Activated CD4-positive, alpha-beta T cell treated with anti-CD3 and anti-CD28 coated beads for 48 hours (primary cell): ENCODE data around the gene PRLR.
A peak's percentile ranks its signal among the peaks of the same experiment; 100 is the strongest.
"Not testable (repeated sequence)": the region's sequence is repeated elsewhere in the genome, so short reads cannot be mapped to it uniquely, and the experiment has no call there.

Source experiments
- DNase-seq: peaks from one replicate; pipeline ENCODE4 v3.0.0-alpha.2; 2020

Gene PRLR

DNA sequence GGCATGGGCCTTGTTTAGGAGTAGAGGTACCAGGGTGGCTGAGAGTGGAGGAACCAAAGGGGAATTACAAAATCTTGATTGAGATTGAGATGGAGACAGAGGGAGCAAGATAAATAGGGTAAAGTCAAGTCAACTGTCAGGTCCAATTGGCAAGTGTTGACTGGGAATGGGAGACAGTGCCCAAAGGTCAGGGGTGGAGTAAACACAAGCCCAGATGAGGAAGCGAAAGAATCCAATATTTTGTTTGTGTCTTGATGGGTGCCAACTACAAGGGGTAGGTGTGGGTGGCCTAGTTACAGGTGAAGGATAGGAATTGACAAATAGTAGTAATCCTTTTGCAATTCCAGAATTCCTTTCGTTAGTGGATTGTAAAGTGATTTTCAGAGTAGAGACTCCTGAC is 107.5 kb downstream of the PRLR start:
- no peak for DNase-seq

DNA sequence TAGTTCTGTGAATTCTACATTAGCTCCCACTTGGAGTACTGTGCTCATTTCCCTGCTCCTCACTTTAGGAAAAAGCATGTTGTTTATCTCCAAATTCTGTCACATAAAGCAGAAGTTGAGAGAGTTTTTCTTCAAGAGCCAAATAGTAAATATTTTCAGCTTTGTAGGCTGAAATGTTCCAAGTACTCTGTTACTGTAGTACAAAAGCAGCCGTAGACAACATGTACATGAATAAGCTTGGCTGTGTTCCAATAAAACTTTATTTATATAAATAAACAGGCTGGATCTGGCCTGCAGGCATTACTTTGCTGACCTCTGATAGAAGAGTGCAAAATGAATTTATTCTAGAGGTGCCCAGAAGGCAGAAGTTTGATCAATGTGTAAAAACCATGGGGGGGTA is 109.6 kb downstream of the PRLR start:
- DNase-seq: no peak

DNA sequence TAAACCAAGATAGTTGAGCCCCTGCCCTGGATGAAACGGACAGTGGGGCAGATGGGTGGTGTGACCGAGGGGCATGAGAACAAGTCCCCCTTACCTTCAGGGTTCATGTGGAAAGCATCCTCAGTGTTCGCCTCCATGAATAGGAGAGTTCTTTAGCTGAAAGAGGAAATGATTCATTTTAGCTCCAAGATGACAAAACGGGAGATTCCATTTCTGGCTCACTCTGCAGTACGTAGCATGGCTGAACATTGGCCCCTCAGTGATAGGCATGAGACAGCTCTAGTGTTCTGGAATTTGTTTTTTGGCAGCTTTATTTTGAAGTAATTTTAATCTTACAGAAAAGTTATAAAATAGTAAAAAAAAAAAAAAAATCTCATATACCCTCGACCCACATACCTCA is 112.3 kb downstream of the PRLR start:
- no peak for DNase-seq

DNA sequence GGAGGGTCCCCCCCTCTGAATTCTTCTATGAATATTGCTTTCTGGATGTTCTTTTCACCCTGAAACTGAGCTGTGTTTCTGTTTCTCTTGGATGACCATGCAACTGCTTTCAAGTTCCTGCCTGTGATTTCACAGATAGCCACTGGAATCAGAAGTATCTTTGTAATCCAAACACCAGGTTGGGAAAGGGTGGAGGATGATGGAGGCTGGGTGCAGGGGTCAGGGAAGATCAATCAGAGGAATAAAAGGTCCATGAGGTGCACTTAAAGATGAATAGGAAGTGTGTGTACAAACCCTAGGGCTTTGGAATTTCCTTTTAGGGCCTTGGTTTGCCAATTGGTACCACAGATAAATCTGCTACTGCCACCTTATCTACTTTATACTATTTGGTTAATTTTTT is 114.4 kb downstream of the PRLR start:
- no peak for DNase-seq

DNA sequence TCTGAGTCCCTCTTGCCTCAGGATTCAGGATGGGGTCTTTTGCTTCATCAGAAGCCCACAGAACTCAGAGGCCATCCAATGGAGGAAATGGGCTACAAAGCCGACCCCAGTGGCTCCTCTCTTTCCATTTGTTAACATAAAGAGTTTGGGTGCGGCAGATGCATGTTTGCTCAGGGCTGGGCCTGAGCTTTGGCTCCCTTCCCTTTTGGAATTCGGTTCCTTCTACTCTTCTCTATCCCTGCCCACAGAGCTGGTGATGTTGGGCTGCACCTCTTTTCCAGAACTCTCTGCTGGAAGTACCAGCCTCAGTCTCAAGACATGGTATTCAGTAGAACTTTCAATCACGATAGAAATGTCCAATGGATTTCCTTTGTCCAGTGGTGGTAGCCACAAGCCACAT is 115.6 kb downstream of the PRLR start:
- DNase-seq: no peak

DNA sequence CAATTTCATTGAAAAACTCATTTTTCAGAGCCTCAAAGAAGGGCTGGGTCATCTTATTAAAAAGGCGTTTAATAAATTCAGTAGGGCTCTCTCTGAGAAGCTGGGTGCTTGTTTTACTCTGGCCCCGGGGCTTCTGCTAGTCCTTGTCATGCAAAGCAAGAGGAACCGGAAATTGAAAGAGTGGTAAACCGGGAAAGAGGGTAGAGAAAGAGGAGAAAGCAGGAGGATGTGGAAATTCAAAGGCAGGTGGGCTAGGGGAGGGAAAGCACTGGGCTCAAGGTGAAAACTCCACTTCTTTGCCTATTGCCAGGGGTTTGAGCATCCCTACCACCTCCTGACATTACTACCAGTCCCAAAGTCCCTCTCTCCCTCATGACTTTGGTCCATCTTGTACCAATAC is 118.0 kb downstream of the PRLR start:
- DNase-seq: no peak

DNA sequence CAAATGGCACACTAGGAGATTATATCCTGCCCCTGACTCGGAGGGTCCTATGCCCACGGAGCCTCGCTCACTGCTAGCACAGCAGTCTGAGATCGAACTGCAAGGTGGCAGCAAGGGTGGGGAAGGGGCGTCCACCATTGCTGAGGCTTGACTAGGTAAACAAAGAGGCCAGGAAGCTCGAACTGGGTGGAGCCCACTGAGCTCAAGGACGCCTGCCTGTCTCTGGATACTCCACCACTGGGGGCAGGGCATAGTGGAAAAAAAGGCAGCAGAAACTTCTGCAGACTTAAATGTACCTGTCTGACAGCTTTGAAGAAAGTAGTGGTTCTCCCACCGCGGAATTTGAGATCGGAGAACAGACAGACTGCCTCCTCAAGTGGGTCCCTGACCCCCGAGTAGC is 125.7 kb downstream of the PRLR start:
- not testable (repeated sequence) for DNase-seq

DNA sequence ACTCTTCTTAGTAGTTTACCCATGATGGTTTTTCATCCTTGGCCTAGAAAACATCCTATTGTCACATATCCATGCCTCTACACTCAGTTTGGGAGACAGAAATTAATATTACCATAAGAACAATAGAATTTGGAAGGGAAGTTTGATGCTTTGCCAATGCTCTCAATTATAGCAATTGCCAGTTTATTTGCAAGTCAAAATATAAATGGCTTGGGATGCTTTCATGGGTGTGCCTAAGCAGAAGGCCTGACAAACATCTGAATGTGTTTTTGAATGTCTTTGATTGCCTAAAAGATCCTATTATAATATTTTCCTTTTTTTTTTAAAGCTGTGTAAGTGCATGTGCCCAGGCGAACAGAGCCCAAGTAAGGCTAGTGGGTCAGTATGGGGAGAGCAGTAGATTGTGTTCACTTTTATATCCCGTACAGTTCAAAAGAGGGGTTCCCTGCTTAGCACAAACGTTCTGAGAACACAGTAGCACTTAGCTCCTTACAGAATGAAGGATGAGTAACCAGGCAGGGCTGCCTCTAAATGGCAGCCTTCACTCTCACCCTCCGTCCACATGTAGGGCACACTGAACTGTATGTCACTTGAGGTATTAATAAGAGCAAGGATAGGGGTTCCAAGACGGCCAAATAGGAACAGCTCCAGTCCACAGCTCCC is 126.5 kb downstream of the PRLR start:
- DNase-seq: no peak

DNA sequence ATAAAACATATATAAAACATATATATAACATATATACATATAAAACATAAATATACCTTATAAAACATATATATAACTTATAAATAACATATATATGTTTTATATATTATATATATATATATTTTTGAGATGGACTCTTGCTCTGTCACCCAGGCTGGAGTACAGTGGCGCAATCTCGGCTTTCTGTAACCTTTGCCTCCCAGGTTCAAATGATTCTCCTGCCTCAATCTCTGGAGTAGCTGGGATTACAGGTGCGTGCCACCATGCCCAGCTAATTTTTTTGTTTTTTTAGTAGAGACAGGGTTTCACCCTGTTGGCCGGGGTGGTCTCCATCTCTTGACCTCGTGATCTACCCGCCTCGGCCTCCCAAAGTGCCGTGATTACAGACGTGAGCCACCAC is 128.6 kb downstream of the PRLR start:
- DNase-seq: not testable (repeated sequence)

DNA sequence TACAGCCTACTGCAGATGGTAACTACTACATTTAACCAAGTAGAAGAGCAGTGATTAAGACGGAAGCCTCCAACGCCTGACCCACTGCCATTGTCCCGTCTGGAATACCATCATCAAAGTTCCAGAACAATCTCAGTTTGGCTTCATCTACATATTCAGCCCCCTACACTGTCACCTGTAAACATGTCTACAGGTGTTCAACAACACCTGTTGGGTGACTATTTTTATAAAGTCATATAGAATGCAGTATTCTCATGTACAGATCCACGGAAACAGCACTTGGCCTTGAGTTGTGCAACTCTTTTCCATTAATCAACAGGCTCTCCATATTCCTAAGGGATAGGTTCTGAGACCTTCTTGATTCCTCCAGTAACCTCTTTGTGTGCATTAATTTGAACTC is 129.3 kb downstream of the PRLR start:
- DNase-seq: no peak

DNA sequence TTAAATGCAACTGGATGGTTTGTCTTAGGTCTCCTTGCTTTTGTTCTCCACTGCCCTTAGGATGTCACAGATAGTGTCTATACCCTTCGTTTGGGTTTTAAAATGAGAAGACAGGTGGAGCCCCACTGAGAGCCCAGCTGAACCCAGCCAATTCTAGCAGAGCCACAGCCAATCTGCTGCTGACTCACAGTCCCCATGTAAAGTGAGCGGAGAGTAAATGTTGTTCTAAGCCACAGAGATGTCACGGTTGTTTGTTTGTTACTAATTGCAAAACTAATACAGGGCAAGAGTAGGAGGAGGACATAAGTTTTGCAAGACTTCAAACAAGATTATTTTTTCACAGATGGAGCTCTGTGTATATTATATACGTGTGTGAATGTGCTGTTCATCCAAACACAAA is 132.1 kb downstream of the PRLR start:
- no peak for DNase-seq

DNA sequence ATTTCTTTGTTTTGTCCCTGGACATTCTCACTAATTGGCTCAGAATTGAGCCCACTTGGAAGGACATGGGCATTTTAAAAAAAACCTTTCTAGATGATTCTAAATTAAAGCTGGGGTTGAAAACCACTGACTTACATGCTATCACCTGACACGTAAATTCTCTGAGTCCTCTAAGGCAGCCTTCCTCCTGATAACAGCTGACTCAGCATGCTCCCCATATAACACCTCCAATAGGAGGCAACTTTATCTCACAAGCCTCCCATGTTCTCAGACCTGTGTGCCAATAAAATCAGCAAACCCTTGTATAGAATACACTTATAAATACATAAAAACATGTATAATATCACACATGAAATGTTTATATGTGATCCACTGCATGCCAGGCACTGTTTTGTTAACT is 133.4 kb downstream of the PRLR start:
- no peak for DNase-seq

DNA sequence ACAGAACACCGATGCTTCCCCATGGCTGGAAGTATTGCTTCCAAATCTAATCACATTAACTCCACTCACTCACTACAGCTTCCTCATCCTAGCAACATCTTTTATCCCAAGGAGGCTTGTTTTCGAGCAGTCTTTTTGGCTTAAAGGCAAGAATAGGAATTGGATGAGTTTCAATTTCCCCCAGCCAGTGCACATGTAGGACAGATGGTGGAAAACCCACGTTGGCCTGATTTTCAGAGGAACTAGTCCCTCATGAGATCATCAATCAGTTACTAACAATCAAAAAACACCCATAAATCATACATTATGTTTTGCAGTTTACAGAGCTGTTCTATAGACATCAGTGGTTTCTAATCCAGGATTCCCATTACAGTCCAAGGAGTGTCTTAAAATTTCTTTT is 134.1 kb downstream of the PRLR start:
- DNase-seq: no peak

DNA sequence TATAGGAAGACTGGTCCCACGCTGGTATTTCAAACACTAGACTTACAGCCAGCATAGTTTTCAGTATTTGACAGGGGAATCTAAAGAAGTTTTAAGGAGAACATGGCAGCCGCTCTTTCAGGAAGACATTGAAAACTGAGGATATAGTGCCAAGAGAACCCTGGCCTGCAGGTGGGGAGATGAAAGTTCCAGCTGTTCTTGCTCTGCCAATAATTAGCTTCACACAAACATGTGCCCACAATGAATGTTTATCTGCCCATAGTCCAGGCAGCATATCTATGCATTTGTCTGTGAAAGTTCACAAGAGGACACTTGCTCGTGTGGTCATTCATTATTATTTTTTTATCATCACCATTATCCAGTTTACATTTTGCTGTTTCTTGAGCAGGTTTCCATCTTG is 134.9 kb downstream of the PRLR start:
- no peak for DNase-seq

DNA sequence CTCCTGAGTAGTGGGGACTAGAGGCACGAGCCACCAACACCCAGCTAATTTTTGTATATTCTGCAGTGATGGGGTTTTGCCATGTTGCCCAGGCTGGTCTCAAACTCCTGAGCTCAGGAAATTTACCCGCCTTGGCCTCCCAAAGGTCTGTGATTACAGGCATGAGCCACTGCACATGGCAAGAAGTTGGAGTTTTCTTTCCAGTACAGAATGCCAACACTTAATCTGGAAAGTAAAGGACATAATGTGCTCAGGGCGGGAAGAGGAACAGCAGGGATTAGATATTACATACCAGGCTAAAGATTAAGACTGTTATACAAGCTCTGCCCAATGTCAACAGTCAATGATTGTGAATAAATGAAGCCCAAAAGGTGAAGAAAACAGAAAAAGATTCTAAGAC is 135.3 kb downstream of the PRLR start:
- DNase-seq: no peak

DNA sequence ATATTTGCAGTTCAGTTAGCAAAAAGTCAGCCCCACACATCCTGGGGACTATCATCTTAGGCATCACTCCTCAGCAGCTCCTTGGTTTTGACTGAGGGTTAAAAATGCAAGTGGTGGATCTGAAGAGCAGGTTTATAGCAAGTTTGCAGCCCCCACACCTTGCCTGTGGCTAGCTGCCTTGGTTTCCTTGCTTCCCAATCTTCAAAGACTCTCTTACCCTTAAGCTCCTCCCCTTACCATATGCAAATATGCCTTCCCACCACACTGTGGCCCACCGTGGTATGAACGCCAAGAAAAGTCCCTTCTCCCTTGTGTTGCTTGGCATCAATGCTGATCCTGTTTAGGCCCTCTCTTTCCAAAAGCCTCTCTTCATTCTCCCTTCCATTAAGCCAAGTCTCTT is 137.6 kb downstream of the PRLR start:
- no peak for DNase-seq

DNA sequence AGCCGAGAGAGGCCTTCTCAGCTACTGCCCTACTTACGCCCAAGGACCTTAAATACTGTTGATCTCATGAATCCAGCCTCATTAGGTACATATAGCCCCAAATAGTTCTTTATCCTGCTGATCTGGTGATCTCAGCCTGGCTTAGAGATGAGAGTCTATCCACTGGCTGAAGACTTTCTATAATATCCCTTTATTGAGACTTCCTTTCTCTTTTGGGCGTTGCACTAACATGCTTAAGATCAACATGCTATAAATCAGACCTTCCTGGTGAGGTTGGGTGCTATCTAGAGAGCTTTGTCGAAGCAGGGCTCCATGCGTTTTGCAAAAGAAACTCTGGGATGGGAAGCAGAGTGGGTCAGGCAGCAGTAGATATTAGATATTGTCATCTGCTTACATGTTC is 138.6 kb downstream of the PRLR start:
- no peak for DNase-seq

DNA sequence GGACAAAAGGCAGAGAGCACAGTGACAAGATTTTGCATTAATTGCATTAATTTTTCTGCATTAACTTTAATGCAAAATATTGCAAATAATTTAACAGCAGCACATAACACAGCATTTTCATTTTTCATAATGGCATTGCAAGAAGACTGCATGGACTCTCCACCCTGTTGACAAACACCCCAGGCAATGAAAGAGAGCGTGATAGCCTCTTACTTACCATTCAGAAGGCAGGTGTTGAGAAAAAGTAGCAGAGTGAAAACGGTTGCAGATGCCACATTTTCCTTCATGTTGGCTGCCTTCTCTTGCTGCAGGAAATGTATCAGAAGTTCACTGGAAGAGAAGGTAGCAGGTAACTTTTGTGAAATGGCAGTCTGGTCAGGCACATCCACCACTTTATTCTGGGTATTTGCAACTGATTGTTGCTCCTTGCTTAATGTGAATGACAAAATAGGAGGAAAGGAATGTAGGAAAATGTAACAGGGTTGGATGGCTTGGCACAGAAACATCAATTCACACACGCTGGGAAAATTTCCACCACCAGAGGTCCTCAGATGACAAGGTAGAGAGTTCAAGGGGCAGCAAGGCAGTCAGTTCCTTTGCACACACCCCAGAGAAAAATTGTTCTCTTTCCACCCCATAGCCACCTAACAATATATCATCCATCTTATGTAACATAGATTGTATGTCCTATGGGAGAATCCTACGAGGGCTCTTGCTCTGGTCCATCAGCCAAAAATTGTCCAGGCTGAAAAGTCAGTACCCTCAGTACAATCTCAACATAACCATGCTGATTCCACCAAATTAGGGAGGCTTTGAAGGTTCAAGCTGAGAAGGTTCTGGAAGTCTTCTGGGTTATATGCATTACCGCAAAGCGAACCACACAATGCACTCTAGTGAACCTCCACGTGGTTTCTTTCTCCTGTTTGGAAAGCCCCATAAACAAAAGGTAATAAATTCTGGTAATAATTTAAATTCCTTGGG is 140.7 kb downstream of the PRLR start:
- peak; percentile 66 for DNase-seq

DNA sequence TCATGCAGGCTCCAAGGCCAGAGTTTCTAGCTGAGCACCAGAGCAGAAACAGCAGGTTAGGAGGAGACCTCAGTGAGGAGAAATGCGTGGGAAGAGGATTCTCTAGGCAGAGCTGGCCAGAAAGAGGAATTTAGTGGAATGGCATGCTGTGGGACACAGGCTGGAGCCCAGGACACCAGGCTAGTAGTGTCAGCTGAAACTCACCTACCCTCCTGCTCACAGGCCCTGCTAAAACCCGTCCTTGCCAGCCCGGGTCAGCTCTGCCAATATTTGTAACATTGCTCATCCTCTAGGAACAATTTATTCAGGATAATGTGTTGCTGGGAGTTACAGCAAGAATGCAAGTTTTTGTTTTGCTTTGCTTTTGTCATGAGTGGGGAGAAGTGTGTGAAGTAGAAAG is 142.3 kb downstream of the PRLR start:
- no peak for DNase-seq

DNA sequence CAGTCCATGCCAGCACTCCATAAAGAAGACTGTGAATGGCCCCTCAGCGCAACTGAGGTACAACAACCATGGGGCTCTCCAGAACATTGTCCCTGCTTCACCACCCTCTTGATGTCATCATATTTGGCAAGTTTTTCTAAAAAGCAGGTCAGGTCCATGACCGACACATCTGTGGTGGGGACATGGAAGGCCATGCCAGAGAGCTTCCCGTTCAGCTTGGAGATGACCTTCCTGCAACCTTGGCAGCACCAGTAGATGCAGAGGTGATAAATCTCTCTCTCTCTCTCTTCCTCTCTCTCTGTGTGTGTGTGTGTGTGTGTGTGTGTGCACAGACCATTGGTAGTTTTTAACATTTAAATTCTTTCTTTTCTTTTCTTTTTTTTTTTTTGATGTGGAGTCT is 147.1 kb downstream of the PRLR start:
- no peak for DNase-seq

DNA sequence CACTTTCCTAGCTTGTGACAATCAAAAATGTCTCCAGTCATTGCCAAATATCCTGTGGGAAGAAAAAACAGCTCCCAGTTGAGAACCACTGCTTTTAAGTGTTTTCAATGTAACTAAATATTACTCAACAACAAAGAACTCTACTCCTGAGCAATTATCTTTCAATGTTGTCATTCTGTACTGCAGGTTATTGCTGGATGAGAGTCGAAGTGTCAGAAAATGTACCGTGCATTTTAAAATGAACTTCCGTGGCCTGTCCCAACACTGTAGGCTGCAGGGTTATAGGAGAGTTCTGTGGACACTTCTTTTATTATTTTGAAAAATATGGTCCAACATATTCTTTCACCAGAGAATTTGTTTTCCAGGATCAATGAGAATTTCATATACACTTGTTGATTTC is 147.8 kb downstream of the PRLR start:
- no peak for DNase-seq

DNA sequence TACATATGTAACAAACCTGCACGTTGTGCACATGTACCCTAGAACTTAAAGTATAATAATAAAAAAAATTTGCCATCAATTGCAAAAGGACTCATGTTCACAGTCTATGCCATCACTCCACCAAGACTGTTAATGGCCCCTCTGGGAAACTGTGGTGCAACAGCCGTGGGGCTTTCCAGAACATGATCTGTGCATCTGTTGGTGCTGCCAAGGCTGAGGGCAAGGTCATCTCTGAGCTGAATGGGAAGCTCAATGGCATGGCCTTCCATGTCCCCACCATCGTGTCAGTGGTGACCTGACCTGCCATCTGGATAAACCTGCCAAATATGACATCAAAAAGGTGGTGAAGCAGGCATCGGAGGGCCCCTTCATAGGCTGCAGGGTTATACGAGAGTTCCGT is 149.2 kb downstream of the PRLR start:
- DNase-seq: no peak

DNA sequence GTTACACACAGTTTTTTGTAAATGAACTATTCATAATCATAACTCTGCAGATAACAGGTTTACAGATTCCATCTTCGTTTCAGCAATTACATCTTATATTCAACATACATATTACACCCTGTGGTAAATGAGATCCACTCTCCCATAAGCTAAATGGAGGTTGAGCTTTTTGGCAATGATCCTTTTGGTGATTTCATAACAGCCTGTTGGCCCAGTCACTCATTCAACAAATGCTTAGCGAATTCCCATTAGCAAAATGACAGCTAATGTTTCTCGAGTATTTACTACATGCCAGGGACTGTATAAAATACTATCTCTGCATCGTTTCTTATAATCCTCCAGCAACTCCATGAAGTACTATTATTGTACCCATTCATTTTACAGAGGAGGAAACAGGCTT is 157.1 kb downstream of the PRLR start:
- no peak for DNase-seq

DNA sequence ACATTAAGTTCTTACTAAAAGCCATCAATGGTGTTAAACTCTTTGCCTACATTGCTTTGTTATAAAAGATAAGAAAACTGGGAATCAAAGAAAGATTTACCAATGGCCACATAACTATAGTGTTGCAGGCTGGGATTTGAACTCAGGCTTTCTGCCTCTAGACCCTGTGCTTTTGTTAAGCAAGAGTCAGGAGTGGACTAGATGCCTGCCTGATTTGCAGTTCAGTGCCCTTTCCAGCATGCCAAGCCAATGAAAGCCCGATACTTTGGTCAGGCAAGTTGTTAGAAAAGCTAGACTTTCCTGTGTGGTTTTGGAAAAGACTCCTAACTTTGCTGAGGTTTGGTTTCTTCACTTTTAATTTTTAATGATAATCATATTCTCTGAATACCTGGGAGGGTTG is 161.1 kb downstream of the PRLR start:
- DNase-seq: no peak

DNA sequence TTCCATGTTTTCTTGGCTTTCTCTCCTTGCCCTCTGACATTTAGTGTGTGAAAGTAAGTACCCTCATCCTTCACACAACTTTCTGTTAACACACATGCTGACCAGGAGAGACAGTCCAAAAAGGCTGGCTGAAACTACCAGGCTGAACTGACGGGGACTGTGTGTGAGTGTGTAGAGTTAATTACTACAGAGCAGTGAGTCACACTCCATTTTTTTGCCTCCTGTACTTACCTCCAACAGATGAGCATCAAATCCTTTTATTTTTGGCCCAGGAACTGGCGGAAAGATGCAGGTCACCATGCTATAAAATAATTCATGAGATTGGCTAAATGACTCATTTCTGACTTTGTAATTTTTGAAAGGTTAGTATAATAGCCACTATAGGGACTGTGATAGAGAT is 162.3 kb downstream of the PRLR start:
- DNase-seq: no peak
